Epithelial cell of proximal tubule (primary cell): ENCODE results near the gene FAM89B. TPM values are rescaled to one million over a fixed set of nuclear protein-coding genes. Genes with fewer than 3 reads are reported as not detected.
A peak's percentile ranks its signal among the peaks of the same experiment; 100 is the strongest.

ENCODE experiments used
- DNase-seq: peaks from one replicate; pipeline ENCODE4 v3.0.0-alpha.2; 2011; ENCODE audit warnings: low read depth
- H3K4me3 ChIP-seq: 2 replicates; pipeline ENCODE4 v1.5.1; 2011; ENCODE audit warnings: low read depth, mild to moderate bottlenecking, low read length
- total RNA-seq: library from RNA; depleted of rRNA; stranded (reverse); fragments of >200 nt; gene quantifications from 2 replicates; pipeline ENCODE4 v1.2.3, GENCODE V29; 2015
- TF ChIP-seq, protein P1 (sequence below): conservative IDR thresholded peaks from 2 replicates; pipeline ENCODE4 v1.5.1; 2012; ENCODE audit warnings: low read depth, mild to moderate bottlenecking, low read length

The FAM89B gene
- total RNA-seq, 1 donor from 2014 or later, result 67.1 TPM

- DNase-seq, result no peak
- TF ChIP-seq, protein P1, sequence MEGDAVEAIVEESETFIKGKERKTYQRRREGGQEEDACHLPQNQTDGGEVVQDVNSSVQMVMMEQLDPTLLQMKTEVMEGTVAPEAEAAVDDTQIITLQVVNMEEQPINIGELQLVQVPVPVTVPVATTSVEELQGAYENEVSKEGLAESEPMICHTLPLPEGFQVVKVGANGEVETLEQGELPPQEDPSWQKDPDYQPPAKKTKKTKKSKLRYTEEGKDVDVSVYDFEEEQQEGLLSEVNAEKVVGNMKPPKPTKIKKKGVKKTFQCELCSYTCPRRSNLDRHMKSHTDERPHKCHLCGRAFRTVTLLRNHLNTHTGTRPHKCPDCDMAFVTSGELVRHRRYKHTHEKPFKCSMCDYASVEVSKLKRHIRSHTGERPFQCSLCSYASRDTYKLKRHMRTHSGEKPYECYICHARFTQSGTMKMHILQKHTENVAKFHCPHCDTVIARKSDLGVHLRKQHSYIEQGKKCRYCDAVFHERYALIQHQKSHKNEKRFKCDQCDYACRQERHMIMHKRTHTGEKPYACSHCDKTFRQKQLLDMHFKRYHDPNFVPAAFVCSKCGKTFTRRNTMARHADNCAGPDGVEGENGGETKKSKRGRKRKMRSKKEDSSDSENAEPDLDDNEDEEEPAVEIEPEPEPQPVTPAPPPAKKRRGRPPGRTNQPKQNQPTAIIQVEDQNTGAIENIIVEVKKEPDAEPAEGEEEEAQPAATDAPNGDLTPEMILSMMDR, result no peak
- no peak overlapping the region for H3K4me3 ChIP-seq
Observed at GRCh38 chr11:65554842-65555430, 17.4 kb upstream of the FAM89B start.

DNA sequence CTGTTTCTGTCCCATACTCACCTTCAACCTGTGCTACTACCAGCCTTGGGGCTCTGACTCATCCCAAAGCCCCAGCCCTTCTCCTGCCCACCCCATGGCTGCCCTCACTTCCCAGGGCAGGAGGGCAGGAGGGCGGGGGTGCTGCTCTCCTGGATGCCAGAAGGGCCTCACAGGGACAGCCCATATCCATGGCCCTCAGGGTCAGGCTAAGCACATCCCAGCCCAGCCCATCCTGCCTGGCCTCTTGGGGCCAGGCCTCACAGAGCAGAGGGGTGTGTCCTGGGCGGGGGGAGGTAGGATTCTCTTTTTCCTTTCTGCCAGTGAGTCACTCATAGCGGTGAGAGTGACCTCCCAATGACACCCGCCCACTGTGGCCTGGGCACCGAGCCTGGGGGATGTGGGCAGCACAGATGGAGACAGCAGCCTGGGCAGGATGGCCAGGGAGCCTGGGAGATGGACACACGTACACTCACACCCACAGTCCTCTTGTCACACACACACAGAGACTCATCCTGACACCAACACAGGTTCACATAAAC lies 16.6 kb upstream of the FAM89B start:
- TF ChIP-seq, protein P1, result no peak
- DNase-seq, result no peak
- peak overlapping the region; percentile 19 for H3K4me3 ChIP-seq

- H3K4me3 ChIP-seq, result peak overlapping the region; percentile 67
- TF ChIP-seq, protein P1, result no peak
- no peak for DNase-seq
Observed at GRCh38 chr11:65556470-65557279, 15.7 kb upstream of the FAM89B start.

DNA sequence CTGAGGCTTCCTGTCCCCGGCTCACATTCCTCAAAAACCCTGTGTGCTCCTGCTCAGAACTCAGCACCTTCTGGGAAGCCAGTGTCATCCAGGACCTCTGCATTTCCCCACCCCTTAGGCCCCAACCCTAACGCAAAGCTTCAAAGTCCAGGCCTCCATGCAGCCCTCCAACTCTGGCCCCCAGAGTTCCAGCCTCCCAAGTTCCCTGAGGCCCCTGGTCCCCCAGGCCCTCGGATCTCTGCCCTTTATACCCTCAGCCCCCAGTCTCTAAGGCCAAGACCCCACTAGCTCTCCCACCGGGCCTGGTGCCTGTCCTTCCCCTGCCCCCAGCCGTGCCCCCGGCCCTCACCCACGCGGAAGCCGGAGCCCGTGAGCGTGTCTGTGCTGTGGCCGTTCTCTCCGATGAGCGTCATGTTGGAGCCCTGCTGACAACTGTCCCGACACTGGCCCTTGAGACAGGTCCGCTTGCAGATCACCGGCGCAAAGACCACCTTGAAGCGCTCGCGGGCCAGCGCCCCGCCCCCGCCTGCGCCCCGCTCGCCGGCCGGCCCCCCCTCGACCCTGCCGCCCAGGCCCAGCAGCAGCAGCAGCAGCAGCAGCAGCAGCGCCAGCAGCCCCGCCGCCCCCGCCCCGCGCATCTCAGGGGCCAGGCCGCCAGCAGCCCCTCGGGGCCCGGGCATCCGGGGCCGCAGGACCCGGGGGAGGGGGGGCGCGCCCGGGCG lies 14.9 kb upstream of the FAM89B start:
- peak overlapping the region; percentile 67 for H3K4me3 ChIP-seq
- TF ChIP-seq, protein P1, result no peak
- DNase-seq, result no peak

GRCh38 chr11:65558002-65558929 lies 14.1 kb upstream of the FAM89B start, which contains the start of gene LTBP3:
LTBP3 (minus strand) TSS chr11:65558359; CDS start chr11:65557959, 400 bp downstream.
- peak within 1 kb of the TSS; percentile 67 for H3K4me3 ChIP-seq
- DNase-seq, result no peak
- TF ChIP-seq, protein P1, result no peak

DNA sequence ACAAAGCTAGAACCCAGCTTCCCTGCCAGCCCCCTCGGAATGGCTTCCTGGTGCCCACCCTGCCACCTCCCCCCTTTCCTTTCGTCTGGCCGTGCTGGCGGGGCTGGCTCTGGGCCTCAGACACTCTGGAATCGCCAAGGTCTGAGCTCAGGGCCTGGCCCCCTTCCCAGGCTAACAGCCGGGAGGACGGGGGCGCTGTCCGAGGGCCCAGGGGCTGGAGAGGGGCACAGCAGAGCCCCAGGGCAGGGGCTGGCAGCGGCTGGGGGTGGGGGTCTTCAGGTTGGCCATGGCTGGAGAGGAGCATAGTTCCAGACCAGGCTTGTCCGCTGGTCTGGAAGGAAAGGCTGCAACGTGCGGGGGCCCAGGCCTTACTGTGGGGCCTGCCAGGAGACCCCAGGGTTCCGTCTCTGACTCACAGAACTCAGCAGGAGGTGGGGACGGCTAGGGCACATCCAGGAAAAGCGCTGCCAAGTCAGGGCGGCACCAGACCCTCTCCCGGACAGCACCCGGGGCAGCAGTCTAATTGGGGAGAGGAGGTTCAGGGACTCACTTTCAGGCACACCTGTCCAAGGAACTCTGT lies 13.3 kb upstream of the FAM89B start:
- peak overlapping the region; percentile 28 for H3K4me3 ChIP-seq
- DNase-seq, result no peak
- TF ChIP-seq, protein P1, result no peak
